Sigmoid colon (tissue), 4 donors: ENCODE measurements around the gene CES5A.

Experiments used
- CTCF ChIP-seq, 4 experiments: fragments of 450-650 bp in 3 of 4; fragments of 200-600 bp in 1 of 4; IDR thresholded peaks; one replicate each; pipeline ENCODE4 v1.5.1; 2016 to 2019; ENCODE audit warnings: antibody characterized with exemption in 4 of 4, mild to moderate bottlenecking in 3 of 4, moderate library complexity in 2 of 4
- EP300 ChIP-seq, 4 donors: sonication (generic); formaldehyde crosslinking; IDR thresholded peaks; one replicate each; pipeline ENCODE4 v1.6.1; 2017; ENCODE audit warnings: antibody characterized with exemption in 4 of 4
- POLR2A ChIP-seq, 2 donors: fragments of 450-650 bp; IDR thresholded peaks; one replicate each; pipeline ENCODE4 v1.6.1; 2016; ENCODE audit warnings: antibody characterized with exemption in 2 of 2, mild to moderate bottlenecking in 2 of 2, moderate library complexity in 2 of 2
- POLR2AphosphoS5 ChIP-seq, 4 donors: sonication (generic); formaldehyde crosslinking; IDR thresholded peaks; one replicate each; pipeline ENCODE4 v1.6.1; 2017; ENCODE audit warnings: antibody characterized with exemption in 4 of 4

GRCh38 chr16:55828680-55829079 lies 46.5 kb downstream of the CES5A start:
- TF ChIP-seq POLR2AphosphoS5 (IDR thresholded peaks at IDR 0.05), result no peak
- TF ChIP-seq CTCF (IDR thresholded peaks at IDR 0.05), result no peak
- TF ChIP-seq POLR2A (IDR thresholded peaks at IDR 0.05), result no peak
- no peak for TF ChIP-seq EP300 (IDR thresholded peaks at IDR 0.05)
